ENCODE results near the gene NME9.

Gene NME9

DNA sequence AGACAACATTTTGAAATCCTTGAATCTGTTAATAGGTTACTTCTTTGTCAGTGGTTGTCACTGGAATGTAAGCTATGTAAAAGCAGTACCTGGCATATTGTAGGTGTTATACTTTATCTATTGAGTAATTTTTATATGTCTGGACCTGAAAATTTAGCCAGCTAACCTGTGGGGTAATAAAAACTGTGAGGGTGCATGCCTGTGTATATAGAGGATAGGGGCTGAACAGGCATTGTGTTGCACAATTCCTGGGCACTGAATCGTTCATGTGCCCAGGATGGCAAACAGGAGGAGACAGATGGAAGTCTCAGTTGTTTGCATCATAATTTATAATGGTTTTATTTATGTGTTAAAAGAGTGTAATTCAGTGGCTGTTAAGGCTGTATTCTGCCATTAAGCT is 75.4 kb downstream of the NME9 start:
- Histone ChIP-seq H4K20me1 (ENCODE audit: insufficient read depth, low read length, poor library complexity, severe bottlenecking) (no peaks in the 10 kb centered on the region), H2AFZ (ENCODE audit: low read length) (no peak overlapping the region), H3K4me1 (ENCODE audit: insufficient read depth, low read length, poor library complexity, severe bottlenecking) (no peaks in the 10 kb centered on the region), H3K27me3 (ENCODE audit: insufficient read depth, low read length, poor library complexity, severe bottlenecking) (no peaks in the 10 kb centered on the region), H3K36me3 (ENCODE audit: insufficient read depth, low read length) (peaks cover 7% of the 10 kb centered on the region; the same call in 1 of the 2 replicates), H3K9ac (ENCODE audit: low read depth, low read length, poor library complexity, severe bottlenecking) (no peak overlapping the region), H3K4me2 (ENCODE audit: low read depth, low read length, poor library complexity, severe bottlenecking) (no peak overlapping the region), H3K9me2 (replicated peaks; ENCODE audit: low read depth, low read length) (no peaks in the 10 kb centered on the region), H3K79me2 (ENCODE audit: insufficient read depth, low read length) (no peaks in the 10 kb centered on the region), H3F3A (ENCODE audit: low read depth) (no peaks in the 10 kb centered on the region), H3K4me3 (ENCODE audit: low read length, poor library complexity, severe bottlenecking) (no peak overlapping the region), H3K9me3 (ENCODE audit: insufficient read depth, low read depth, low read length) (no peaks in the 10 kb centered on the region)
- TF ChIP-seq EZH2phosphoT487 (IDR thresholded peaks at IDR 0.05; ENCODE audit: borderline replicate concordance): no peak
- TF ChIP-seq, protein P1, sequence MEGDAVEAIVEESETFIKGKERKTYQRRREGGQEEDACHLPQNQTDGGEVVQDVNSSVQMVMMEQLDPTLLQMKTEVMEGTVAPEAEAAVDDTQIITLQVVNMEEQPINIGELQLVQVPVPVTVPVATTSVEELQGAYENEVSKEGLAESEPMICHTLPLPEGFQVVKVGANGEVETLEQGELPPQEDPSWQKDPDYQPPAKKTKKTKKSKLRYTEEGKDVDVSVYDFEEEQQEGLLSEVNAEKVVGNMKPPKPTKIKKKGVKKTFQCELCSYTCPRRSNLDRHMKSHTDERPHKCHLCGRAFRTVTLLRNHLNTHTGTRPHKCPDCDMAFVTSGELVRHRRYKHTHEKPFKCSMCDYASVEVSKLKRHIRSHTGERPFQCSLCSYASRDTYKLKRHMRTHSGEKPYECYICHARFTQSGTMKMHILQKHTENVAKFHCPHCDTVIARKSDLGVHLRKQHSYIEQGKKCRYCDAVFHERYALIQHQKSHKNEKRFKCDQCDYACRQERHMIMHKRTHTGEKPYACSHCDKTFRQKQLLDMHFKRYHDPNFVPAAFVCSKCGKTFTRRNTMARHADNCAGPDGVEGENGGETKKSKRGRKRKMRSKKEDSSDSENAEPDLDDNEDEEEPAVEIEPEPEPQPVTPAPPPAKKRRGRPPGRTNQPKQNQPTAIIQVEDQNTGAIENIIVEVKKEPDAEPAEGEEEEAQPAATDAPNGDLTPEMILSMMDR (conservative IDR thresholded peaks at IDR 0.05; ENCODE audit: low read length): no peak

DNA sequence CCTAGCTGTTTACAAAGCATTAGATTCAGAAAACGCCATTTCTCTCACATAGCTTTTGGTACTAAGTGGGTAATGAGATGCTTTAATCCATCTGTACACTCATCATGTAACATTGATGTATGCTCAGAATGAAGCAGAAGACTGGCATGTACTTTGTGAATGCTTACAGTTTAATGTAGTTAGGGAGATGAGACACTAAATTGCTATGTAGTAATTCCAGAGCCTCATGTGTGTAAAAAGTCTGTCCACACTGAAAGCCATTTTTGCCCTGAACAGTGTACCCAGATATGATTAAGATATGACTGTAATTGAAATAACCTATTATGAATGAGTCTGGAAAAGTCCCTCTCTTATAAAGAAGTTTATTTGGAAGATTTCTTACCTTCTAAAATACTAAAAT is 76.0 kb downstream of the NME9 start:
- no peak for TF ChIP-seq EZH2phosphoT487 (IDR thresholded peaks at IDR 0.05; ENCODE audit: borderline replicate concordance)
- TF ChIP-seq, protein P1 (conservative IDR thresholded peaks at IDR 0.05; ENCODE audit: low read length): no peak
- Histone ChIP-seq H3K36me3 (ENCODE audit: insufficient read depth, low read length) (peaks cover 6% of the 10 kb centered on the region; the same call in 1 of the 2 replicates), H3K79me2 (ENCODE audit: insufficient read depth, low read length) (no peaks in the 10 kb centered on the region), H3K4me1 (ENCODE audit: insufficient read depth, low read length, poor library complexity, severe bottlenecking) (no peaks in the 10 kb centered on the region), H3K9ac (ENCODE audit: low read depth, low read length, poor library complexity, severe bottlenecking) (no peak overlapping the region), H3K4me2 (ENCODE audit: low read depth, low read length, poor library complexity, severe bottlenecking) (no peak overlapping the region), H3K27me3 (ENCODE audit: insufficient read depth, low read length, poor library complexity, severe bottlenecking) (no peaks in the 10 kb centered on the region), H3F3A (ENCODE audit: low read depth) (no peaks in the 10 kb centered on the region), H4K20me1 (ENCODE audit: insufficient read depth, low read length, poor library complexity, severe bottlenecking) (no peaks in the 10 kb centered on the region), H3K4me3 (ENCODE audit: low read length, poor library complexity, severe bottlenecking) (no peak overlapping the region), H2AFZ (ENCODE audit: low read length) (no peak overlapping the region), H3K9me2 (replicated peaks; ENCODE audit: low read depth, low read length) (no peaks in the 10 kb centered on the region), H3K9me3 (ENCODE audit: insufficient read depth, low read depth, low read length) (no peaks in the 10 kb centered on the region)
